ENCODE results near the gene AKR1E2. TPM values are rescaled to one million over a fixed set of nuclear protein-coding genes. Genes with fewer than 3 reads are reported as not detected.

AKR1E2 gene
- total RNA-seq, 5 donors from 2014 or later (not counting 1 experiment from before 2014, with no cell fraction given) = 3.7 to 24.5 (median 10.8) TPM

- Mint-ChIP-seq H3K27me3 (peaks cover 12 to 38% of the 10 kb centered on the region in 2 donors), H3K36me3 (no peaks in the 10 kb centered on the region), H3K4me1 (no peaks in the 10 kb centered on the region), H3K9me3 (no peaks in the 10 kb centered on the region), H3K4me3 (no peak overlapping the region), H3K27ac (no peak overlapping the region)
- ATAC-seq (replicated peaks in 1 of 4) (no peak), DNase-seq (no peak)
- peaks cover 0 to 8% of the 10 kb centered on the region in 2 experiments for H3K27me3 ChIP-seq (replicated peaks in 1 of 2; ENCODE audit: control insufficient read depth in 2 of 2, extremely low read depth in 1 of 2, insufficient read depth in 2 of 2, low read length in 1 of 2)
- H3K4me3 ChIP-seq (ENCODE audit: control insufficient read depth in 1 of 2, extremely low read depth in 1 of 2, low read length in 1 of 2) = no peak overlapping the region
- 40% methylated on average over 3 of the region's 8 CpGs for WGBS (ENCODE audit: insufficient coverage)
- H3K4me1 ChIP-seq (ENCODE audit: control insufficient read depth in 1 of 2, extremely low read depth in 1 of 2, insufficient read depth in 2 of 2, low read length in 2 of 2) = no peaks in the 10 kb centered on the region
- H3K27ac ChIP-seq (ENCODE audit: low read length) = no peak overlapping the region
- POLR2A ChIA-PET = no interaction called here
- H3K36me3 ChIP-seq (ENCODE audit: control insufficient read depth in 2 of 2, extremely low read depth in 1 of 2, insufficient read depth in 1 of 2, low read length in 1 of 2) = no peaks in the 10 kb centered on the region
- no peaks in the 10 kb centered on the region for H3K9me3 ChIP-seq
- CTCF ChIA-PET = no interaction called here
Observed at GRCh38 chr10:4784667-4785333, 41.2 kb upstream of the AKR1E2 start.

- Histone ChIP-seq H3K36me3 (ENCODE audit: control insufficient read depth in 2 of 2, extremely low read depth in 1 of 2, insufficient read depth in 1 of 2, low read length in 1 of 2) (no peaks in the 10 kb centered on the region), H3K4me1 (ENCODE audit: control insufficient read depth in 1 of 2, extremely low read depth in 1 of 2, insufficient read depth in 2 of 2, low read length in 2 of 2) (no peaks in the 10 kb centered on the region), H3K27me3 (replicated peaks in 1 of 2; ENCODE audit: control insufficient read depth in 2 of 2, extremely low read depth in 1 of 2, insufficient read depth in 2 of 2, low read length in 1 of 2) (peaks cover 0 to 8% of the 10 kb centered on the region in 2 experiments), H3K4me3 (ENCODE audit: control insufficient read depth in 1 of 2, extremely low read depth in 1 of 2, low read length in 1 of 2) (no peak overlapping the region), H3K27ac (ENCODE audit: low read length) (no peak overlapping the region), H3K9me3 (no peaks in the 10 kb centered on the region)
- ATAC-seq (replicated peaks in 1 of 4) (no peak), DNase-seq (no peak)
- Mint-ChIP-seq H3K27ac (no peak overlapping the region), H3K27me3 (peaks cover 12 to 34% of the 10 kb centered on the region in 2 donors), H3K4me3 (no peak overlapping the region), H3K9me3 (no peaks in the 10 kb centered on the region), H3K4me1 (no peaks in the 10 kb centered on the region), H3K36me3 (no peaks in the 10 kb centered on the region)
- CTCF ChIA-PET = no interaction called here
- WGBS (ENCODE audit: insufficient coverage) = 69% methylated on average over 4 of the region's 12 CpGs
- POLR2A ChIA-PET = no interaction called here
Observed at GRCh38 chr10:4786043-4786839, 39.8 kb upstream of the AKR1E2 start.

GRCh38 chr10:4790045-4790444 lies 36.0 kb upstream of the AKR1E2 start:
- Histone ChIP-seq H3K9me3 (no peaks in the 10 kb centered on the region), H3K27me3 (replicated peaks in 1 of 2; ENCODE audit: control insufficient read depth in 2 of 2, extremely low read depth in 1 of 2, insufficient read depth in 2 of 2, low read length in 1 of 2) (peaks cover 0 to 8% of the 10 kb centered on the region in 2 experiments), H3K36me3 (ENCODE audit: control insufficient read depth in 2 of 2, extremely low read depth in 1 of 2, insufficient read depth in 1 of 2, low read length in 1 of 2) (no peaks in the 10 kb centered on the region), H3K4me3 (ENCODE audit: control insufficient read depth in 1 of 2, extremely low read depth in 1 of 2, low read length in 1 of 2) (no peak overlapping the region), H3K27ac (ENCODE audit: low read length) (no peak overlapping the region), H3K4me1 (ENCODE audit: control insufficient read depth in 1 of 2, extremely low read depth in 1 of 2, insufficient read depth in 2 of 2, low read length in 2 of 2) (no peaks in the 10 kb centered on the region)
- no CpG with 5 or more reads among the region's 3 CpGs for WGBS (ENCODE audit: insufficient coverage)
- POLR2A ChIA-PET = no interaction called here
- Mint-ChIP-seq H3K4me3 (no peak overlapping the region), H3K27me3 (peaks cover 3 to 18% of the 10 kb centered on the region in 2 donors), H3K9me3 (no peaks in the 10 kb centered on the region), H3K4me1 (no peaks in the 10 kb centered on the region), H3K27ac (no peak overlapping the region), H3K36me3 (no peaks in the 10 kb centered on the region)
- DNase-seq = no peak
- CTCF ChIA-PET = interaction anchor here in 1 of 2 donors (0.6 kb wide), 1 partner anchor 1559 kb away, joined by 3 read pairs; no protein-coding TSS in a partner anchor
- ATAC-seq (replicated peaks in 1 of 4) = no peak

GRCh38 chr10:4790922-4791321 lies 35.1 kb upstream of the AKR1E2 start:
- ATAC-seq (replicated peaks in 1 of 4) (no peak), DNase-seq (no peak)
- Histone ChIP-seq H3K4me3 (ENCODE audit: control insufficient read depth in 1 of 2, extremely low read depth in 1 of 2, low read length in 1 of 2) (no peak overlapping the region), H3K4me1 (ENCODE audit: control insufficient read depth in 1 of 2, extremely low read depth in 1 of 2, insufficient read depth in 2 of 2, low read length in 2 of 2) (no peaks in the 10 kb centered on the region), H3K27ac (ENCODE audit: low read length) (no peak overlapping the region), H3K9me3 (no peaks in the 10 kb centered on the region), H3K27me3 (replicated peaks in 1 of 2; ENCODE audit: control insufficient read depth in 2 of 2, extremely low read depth in 1 of 2, insufficient read depth in 2 of 2, low read length in 1 of 2) (peaks cover 0 to 8% of the 10 kb centered on the region in 2 experiments), H3K36me3 (ENCODE audit: control insufficient read depth in 2 of 2, extremely low read depth in 1 of 2, insufficient read depth in 1 of 2, low read length in 1 of 2) (no peaks in the 10 kb centered on the region)
- 100% methylated on average over 1 of the region's 4 CpGs for WGBS (ENCODE audit: insufficient coverage)
- ChIA-PET POLR2A (no interaction called here), CTCF (no interaction called here)
- Mint-ChIP-seq H3K36me3 (no peaks in the 10 kb centered on the region), H3K4me3 (no peak overlapping the region), H3K4me1 (no peaks in the 10 kb centered on the region), H3K27me3 (peaks cover 3 to 21% of the 10 kb centered on the region in 2 donors), H3K9me3 (no peaks in the 10 kb centered on the region), H3K27ac (no peak overlapping the region)

- no peaks in the 10 kb centered on the region for H3K9me3 ChIP-seq
- WGBS (ENCODE audit: insufficient coverage) = no CpG with 5 or more reads among the region's 1 CpG
- H3K36me3 Mint-ChIP-seq = no peaks in the 10 kb centered on the region
- H3K27ac Mint-ChIP-seq = no peak overlapping the region
- H3K27me3 Mint-ChIP-seq = peaks cover 0 to 21% of the 10 kb centered on the region in 2 donors
- H3K9me3 Mint-ChIP-seq = no peaks in the 10 kb centered on the region
- peaks cover 0 to 3% of the 10 kb centered on the region in 2 experiments for H3K27me3 ChIP-seq (replicated peaks in 1 of 2; ENCODE audit: control insufficient read depth in 2 of 2, extremely low read depth in 1 of 2, insufficient read depth in 2 of 2, low read length in 1 of 2)
- H3K36me3 ChIP-seq (ENCODE audit: control insufficient read depth in 2 of 2, extremely low read depth in 1 of 2, insufficient read depth in 1 of 2, low read length in 1 of 2) = no peaks in the 10 kb centered on the region
- ChIA-PET POLR2A (interaction anchor here in 1 of 2 donors (0.6 kb wide), 1 partner anchor 295 kb away, joined by 3 read pairs; no protein-coding TSS in a partner anchor), CTCF (no interaction called here)
- H3K4me1 ChIP-seq (ENCODE audit: control insufficient read depth in 1 of 2, extremely low read depth in 1 of 2, insufficient read depth in 2 of 2, low read length in 2 of 2) = no peaks in the 10 kb centered on the region
- no peak for ATAC-seq (replicated peaks in 1 of 4)
- no peak overlapping the region for H3K27ac ChIP-seq (ENCODE audit: low read length)
- H3K4me3 Mint-ChIP-seq = no peak overlapping the region
- no peak overlapping the region for H3K4me3 ChIP-seq (ENCODE audit: control insufficient read depth in 1 of 2, extremely low read depth in 1 of 2, low read length in 1 of 2)
- DNase-seq = no peak
- H3K4me1 Mint-ChIP-seq = no peaks in the 10 kb centered on the region
Observed at GRCh38 chr10:4792381-4792780, 33.6 kb upstream of the AKR1E2 start.

- DNase-seq (no peak), ATAC-seq (replicated peaks in 1 of 4) (no peak)
- peaks cover 3 to 16% of the 10 kb centered on the region in 2 donors for H3K27me3 Mint-ChIP-seq
- ChIA-PET POLR2A (no interaction called here), CTCF (no interaction called here)
- no peak overlapping the region for H3K27ac Mint-ChIP-seq
- no peak overlapping the region for H3K4me3 Mint-ChIP-seq
- H3K36me3 ChIP-seq (ENCODE audit: control insufficient read depth in 2 of 2, extremely low read depth in 1 of 2, insufficient read depth in 1 of 2, low read length in 1 of 2) = no peaks in the 10 kb centered on the region
- H3K4me3 ChIP-seq (ENCODE audit: control insufficient read depth in 1 of 2, extremely low read depth in 1 of 2, low read length in 1 of 2) = no peak overlapping the region
- H3K27me3 ChIP-seq (replicated peaks in 1 of 2; ENCODE audit: control insufficient read depth in 2 of 2, extremely low read depth in 1 of 2, insufficient read depth in 2 of 2, low read length in 1 of 2) = peaks cover 0 to 5% of the 10 kb centered on the region in 2 experiments
- no peaks in the 10 kb centered on the region for H3K9me3 Mint-ChIP-seq
- no peaks in the 10 kb centered on the region for H3K36me3 Mint-ChIP-seq
- H3K4me1 Mint-ChIP-seq = no peaks in the 10 kb centered on the region
- no peaks in the 10 kb centered on the region for H3K4me1 ChIP-seq (ENCODE audit: control insufficient read depth in 1 of 2, extremely low read depth in 1 of 2, insufficient read depth in 2 of 2, low read length in 2 of 2)
- H3K27ac ChIP-seq (ENCODE audit: low read length) = no peak overlapping the region
- H3K9me3 ChIP-seq = no peaks in the 10 kb centered on the region
- WGBS (ENCODE audit: insufficient coverage) = 56% methylated on average over 1 of the region's 3 CpGs
Observed at GRCh38 chr10:4801405-4801804, 24.6 kb upstream of the AKR1E2 start.

All from T-cell (primary cell).